ENCODE results near the gene DAND5. TPM values are rescaled to one million over a fixed set of nuclear protein-coding genes. Genes with fewer than 3 reads are reported as not detected.
A peak's percentile ranks its signal among the peaks of the same experiment; 100 is the strongest.

Gene DAND5
- total and polyA plus RNA-seq, 2 of the 13 experiments (the other 11 are each of a cell fraction or from before 2014, with no cell fraction given) = 0.04 TPM; not detected in 1

DNA sequence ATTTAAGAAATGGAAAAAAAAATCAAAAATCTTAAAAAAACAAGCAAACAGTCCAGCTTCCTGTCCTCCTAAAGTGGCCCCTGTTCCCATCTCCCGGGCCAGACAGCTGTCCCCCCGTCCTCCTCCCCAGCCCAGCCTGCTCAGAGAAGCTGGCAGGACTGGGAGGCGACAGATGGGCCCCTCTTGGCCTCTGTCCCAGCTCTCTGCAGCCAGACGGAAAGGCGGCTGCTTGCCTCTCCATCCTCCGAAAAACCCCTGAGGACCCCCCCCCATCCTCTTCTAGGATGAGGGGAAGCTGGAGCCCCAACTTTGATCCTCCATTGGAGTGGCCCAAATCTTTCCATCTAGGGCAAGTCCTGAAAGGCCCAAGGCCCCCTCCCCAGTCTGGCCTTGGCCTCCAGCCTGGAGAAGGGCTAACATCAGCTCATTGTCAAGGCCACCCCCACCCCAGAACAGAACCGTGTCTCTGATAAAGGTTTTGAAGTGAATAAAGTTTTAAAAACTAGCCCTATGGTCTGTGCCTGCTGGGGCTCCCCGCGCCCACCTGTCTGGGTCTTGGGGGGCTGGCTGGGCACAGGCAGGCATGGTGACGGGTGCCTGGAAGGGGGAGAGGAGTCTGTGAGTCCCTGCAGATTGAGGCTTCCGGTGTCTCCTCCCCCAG, 16.1 kb upstream of the DAND5 start (continued):
- TF ChIP-seq CEBPB (IDR thresholded peaks at IDR 0.05; ENCODE audit: borderline replicate concordance, low read depth, low read length) (no peak), ZNF720 (CRISPR knock-in tag; IDR thresholded peaks at IDR 0.05) (no peak), ELF1 (CRISPR knock-in tag; IDR thresholded peaks at IDR 0.05) (no peak), HOXA3 (CRISPR knock-in tag; IDR thresholded peaks at IDR 0.05) (no peak), MYPOP (CRISPR knock-in tag; IDR thresholded peaks at IDR 0.05) (no peak), SOX13 (IDR thresholded peaks at IDR 0.05) (no peak), SOX13 (CRISPR knock-in tag; conservative IDR thresholded peaks at IDR 0.05 in 1 of 2, IDR thresholded peaks at IDR 0.05 in 1 of 2) (no peak), AGO2 (optimal IDR thresholded peaks at IDR 0.05; ENCODE audit: low read depth, low read length) (peak; percentile 91), RBM22 (optimal IDR thresholded peaks at IDR 0.05; ENCODE audit: low read length) (peak; percentile 21), RXRA (CRISPR knock-in tag; IDR thresholded peaks at IDR 0.05) (no peak), SNRNP70 (IDR thresholded peaks at IDR 0.05; ENCODE audit: low read depth, low read length) (no peak), NR2F6 (IDR thresholded peaks at IDR 0.05) (no peak), NR2F6 (CRISPR knock-in tag; IDR thresholded peaks at IDR 0.05) (no peak), ZNF788 (CRISPR knock-in tag; IDR thresholded peaks at IDR 0.05; ENCODE audit: borderline replicate concordance) (no peak), PAF1 (CRISPR knock-in tag; IDR thresholded peaks at IDR 0.05) (0 out of 2 replicates have a peak, but pooled peaks have one; percentile 49), TAF15 (IDR thresholded peaks at IDR 0.05; ENCODE audit: low read depth, low read length, poor library complexity, severe bottlenecking) (no peak), NFIC (IDR thresholded peaks at IDR 0.05; ENCODE audit: low read length) (no peak), POLR2G (IDR thresholded peaks at IDR 0.05; ENCODE audit: low read depth, low read length) (peak; percentile 25; the same call in 1 of the 2 replicates), MIER3 (CRISPR knock-in tag; IDR thresholded peaks at IDR 0.05; ENCODE audit: borderline replicate concordance) (no peak), ZBTB14 (CRISPR knock-in tag; IDR thresholded peaks at IDR 0.05) (no peak), CHD2 (IDR thresholded peaks at IDR 0.05; ENCODE audit: low read depth, low read length) (no peak), ATM (IDR thresholded peaks at IDR 0.05; ENCODE audit: borderline replicate concordance) (no peak), ZFYVE20 (CRISPR knock-in tag; IDR thresholded peaks at IDR 0.05; ENCODE audit: borderline replicate concordance, low read depth) (no peak), ZMYM2 (CRISPR knock-in tag; IDR thresholded peaks at IDR 0.05) (no peak), AGO1 (IDR thresholded peaks at IDR 0.05; ENCODE audit: low read depth, low read length, poor library complexity, severe bottlenecking) (peak; percentile 67), GTF3A (CRISPR knock-in tag; conservative IDR thresholded peaks at IDR 0.05) (no peak), RELA (CRISPR knock-in tag; IDR thresholded peaks at IDR 0.05) (no peak), NR1H2 (CRISPR knock-in tag; IDR thresholded peaks at IDR 0.05; ENCODE audit: borderline replicate concordance, low read depth) (no peak)
- TF ChIP-seq, protein P1, sequence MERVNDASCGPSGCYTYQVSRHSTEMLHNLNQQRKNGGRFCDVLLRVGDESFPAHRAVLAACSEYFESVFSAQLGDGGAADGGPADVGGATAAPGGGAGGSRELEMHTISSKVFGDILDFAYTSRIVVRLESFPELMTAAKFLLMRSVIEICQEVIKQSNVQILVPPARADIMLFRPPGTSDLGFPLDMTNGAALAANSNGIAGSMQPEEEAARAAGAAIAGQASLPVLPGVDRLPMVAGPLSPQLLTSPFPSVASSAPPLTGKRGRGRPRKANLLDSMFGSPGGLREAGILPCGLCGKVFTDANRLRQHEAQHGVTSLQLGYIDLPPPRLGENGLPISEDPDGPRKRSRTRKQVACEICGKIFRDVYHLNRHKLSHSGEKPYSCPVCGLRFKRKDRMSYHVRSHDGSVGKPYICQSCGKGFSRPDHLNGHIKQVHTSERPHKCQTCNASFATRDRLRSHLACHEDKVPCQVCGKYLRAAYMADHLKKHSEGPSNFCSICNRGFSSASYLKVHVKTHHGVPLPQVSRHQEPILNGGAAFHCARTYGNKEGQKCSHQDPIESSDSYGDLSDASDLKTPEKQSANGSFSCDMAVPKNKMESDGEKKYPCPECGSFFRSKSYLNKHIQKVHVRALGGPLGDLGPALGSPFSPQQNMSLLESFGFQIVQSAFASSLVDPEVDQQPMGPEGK (CRISPR knock-in tag; IDR thresholded peaks at IDR 0.05) = peak; percentile 30; the same call in 1 of the 2 replicates

Measured in HepG2 (cell line).